Right lobe of liver (tissue), 4 donors: ENCODE results near the gene GTSF1L.

Experiments
- CTCF ChIP-seq, 4 donors: fragments of 200-600 bp in 3 of 4; fragments of 450-650 bp in 1 of 4; IDR thresholded peaks; one replicate each; pipeline versions ENCODE4 v1.5.1 to v1.8.0; 2016 to 2022; ENCODE audit warnings: antibody characterized with exemption in 4 of 4, mild to moderate bottlenecking in 2 of 4
- POLR2A ChIP-seq: fragments of 450-650 bp; IDR thresholded peaks from one replicate; pipeline ENCODE4 v1.6.1; 2017; ENCODE audit warnings: antibody characterized with exemption, mild to moderate bottlenecking
- donor health status: DM: no; HTN: no; CAD: no.
- donor health status: DM: no; HTN: no; CAD: no.
- donor health status: DM: no; HTN: yes; CAD: no.

GRCh38 chr20:43744966-43745730 lies 18.3 kb upstream of the GTSF1L start:
- TF ChIP-seq CTCF (IDR thresholded peaks at IDR 0.05): no peak
- TF ChIP-seq POLR2A: no peak
